Ishikawa (cell line): ENCODE data around the gene MYH6.

Source experiments
- CEBPB ChIP-seq: IDR thresholded peaks from 2 replicates; pipeline ENCODE4 v1.6.1; 2012
- CREB1 ChIP-seq: IDR thresholded peaks from 2 replicates; pipeline ENCODE4 v1.6.1; 2012; ENCODE audit warnings: low read depth
- EGR1 ChIP-seq: IDR thresholded peaks from 2 replicates; pipeline ENCODE4 v1.6.1; 2012
- EP300 ChIP-seq: IDR thresholded peaks from 2 replicates; pipeline ENCODE4 v1.6.1; 2012; ENCODE audit warnings: borderline replicate concordance
- FOXM1 ChIP-seq: IDR thresholded peaks from 2 replicates; pipeline ENCODE4 v1.6.1; 2012; ENCODE audit warnings: low read depth, borderline replicate concordance
- MAX ChIP-seq: IDR thresholded peaks from 2 replicates; pipeline ENCODE4 v1.6.1; 2012
- NFIC ChIP-seq: IDR thresholded peaks from 2 replicates; pipeline ENCODE4 v1.6.1; 2012
- RAD21 ChIP-seq: IDR thresholded peaks from 2 replicates; pipeline ENCODE4 v1.6.1; 2012; ENCODE audit warnings: low read depth
- REST ChIP-seq: IDR thresholded peaks from 2 replicates; pipeline ENCODE4 v1.6.1; 2012; ENCODE audit warnings: low read depth, mild to moderate bottlenecking
- TAF1 ChIP-seq: IDR thresholded peaks from 2 replicates; pipeline ENCODE4 v1.6.1; 2012; ENCODE audit warnings: low read depth, mild to moderate bottlenecking
- TCF12 ChIP-seq: IDR thresholded peaks from 2 replicates; pipeline ENCODE4 v1.6.1; 2012; ENCODE audit warnings: low read depth
- TEAD4 ChIP-seq: IDR thresholded peaks from 2 replicates; pipeline ENCODE4 v1.6.1; 2012
- USF1 ChIP-seq: IDR thresholded peaks from 2 replicates; pipeline ENCODE4 v1.6.1; 2012
- YY1 ChIP-seq: IDR thresholded peaks from 2 replicates; pipeline ENCODE4 v1.6.1; 2012; ENCODE audit warnings: low read depth
- ZBTB7A ChIP-seq: IDR thresholded peaks from 2 replicates; pipeline ENCODE4 v1.6.1; 2012; ENCODE audit warnings: low read depth

Gene MYH6

DNA sequence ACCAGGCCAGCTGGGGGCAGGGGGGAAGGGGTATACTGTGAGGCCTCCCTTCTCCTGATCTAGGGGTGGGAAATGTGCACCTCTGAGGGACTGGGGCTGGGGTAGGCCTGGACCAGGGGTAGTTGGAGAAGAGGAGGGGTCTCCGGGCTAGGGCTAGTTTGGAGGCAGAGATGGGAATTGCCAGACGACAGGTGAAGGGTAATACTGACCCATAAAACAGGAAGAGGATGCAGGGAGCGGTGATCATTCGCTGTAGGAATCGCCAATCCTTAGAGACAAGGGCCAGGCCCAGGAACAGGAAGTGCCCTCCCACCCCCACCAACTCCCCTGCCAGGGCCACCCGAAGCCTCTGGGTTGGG lies 59.8 kb downstream of the MYH6 start:
- TF ChIP-seq TAF1 (no peak), FOXM1 (no peak), MAX (no peak), REST (no peak), EP300 (no peak), USF1 (no peak)

DNA sequence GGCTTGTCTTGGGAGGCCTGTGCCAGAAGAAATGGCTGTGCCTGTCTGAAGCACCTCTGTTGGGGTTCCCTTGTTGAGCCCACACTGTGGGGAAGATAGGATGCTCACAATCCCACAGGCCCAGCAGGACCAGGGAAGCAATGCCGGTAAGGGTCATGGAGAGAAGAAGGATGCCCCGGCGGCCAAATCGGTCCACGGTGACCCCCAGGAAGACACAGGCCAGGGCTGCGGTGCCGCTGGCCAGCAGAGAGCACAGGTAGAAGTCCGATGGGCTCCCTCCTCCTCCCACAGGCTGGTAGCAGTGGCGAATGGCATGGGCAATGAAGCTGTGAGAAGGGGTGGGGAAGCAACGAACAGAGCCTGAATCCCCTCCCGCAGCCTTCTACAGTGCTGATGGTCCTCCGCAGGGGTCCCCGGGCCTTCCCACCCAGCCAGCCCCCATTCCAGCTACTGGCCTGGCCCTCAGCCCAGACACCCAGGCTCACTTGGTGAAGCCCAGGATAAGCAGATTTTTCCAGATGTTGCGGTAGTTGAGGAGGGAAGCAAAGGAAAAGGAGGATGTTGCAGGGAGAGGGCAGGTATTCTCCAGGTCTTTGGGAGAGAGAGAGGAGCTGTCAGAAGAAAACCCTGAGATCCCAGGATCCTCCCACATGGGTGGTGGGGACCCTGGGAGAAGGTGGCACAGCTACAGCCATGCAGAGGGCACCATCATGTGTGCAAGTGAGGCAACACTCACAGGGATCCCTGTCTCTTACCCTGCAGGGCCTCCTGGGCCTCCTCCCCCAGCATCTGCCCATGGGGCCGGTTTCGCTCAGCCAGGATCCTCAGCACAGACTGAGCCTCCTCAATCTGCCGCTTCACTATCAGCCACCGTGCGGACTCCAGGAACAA lies 60.4 kb downstream of the MYH6 start:
- no peak for TF ChIP-seq NFIC
- no peak for TF ChIP-seq TCF12
- no peak for TF ChIP-seq FOXM1
- TF ChIP-seq TAF1 = no peak
- no peak for TF ChIP-seq TEAD4
- no peak for TF ChIP-seq CREB1

- no peak for TF ChIP-seq REST
- TF ChIP-seq EP300 = no peak
- no peak for TF ChIP-seq EGR1
- no peak for TF ChIP-seq TCF12
- TF ChIP-seq NFIC = no peak
- no peak for TF ChIP-seq MAX
- no peak for TF ChIP-seq TEAD4
- no peak for TF ChIP-seq CREB1
- no peak for TF ChIP-seq CEBPB
- no peak for TF ChIP-seq TAF1
- TF ChIP-seq RAD21 = no peak
- no peak for TF ChIP-seq USF1
- no peak for TF ChIP-seq ZBTB7A
- TF ChIP-seq FOXM1 = no peak
- no peak for TF ChIP-seq YY1
These were observed 61.2 kb downstream of the MYH6 start for GRCh38 chr14:23346693-23347405.

DNA sequence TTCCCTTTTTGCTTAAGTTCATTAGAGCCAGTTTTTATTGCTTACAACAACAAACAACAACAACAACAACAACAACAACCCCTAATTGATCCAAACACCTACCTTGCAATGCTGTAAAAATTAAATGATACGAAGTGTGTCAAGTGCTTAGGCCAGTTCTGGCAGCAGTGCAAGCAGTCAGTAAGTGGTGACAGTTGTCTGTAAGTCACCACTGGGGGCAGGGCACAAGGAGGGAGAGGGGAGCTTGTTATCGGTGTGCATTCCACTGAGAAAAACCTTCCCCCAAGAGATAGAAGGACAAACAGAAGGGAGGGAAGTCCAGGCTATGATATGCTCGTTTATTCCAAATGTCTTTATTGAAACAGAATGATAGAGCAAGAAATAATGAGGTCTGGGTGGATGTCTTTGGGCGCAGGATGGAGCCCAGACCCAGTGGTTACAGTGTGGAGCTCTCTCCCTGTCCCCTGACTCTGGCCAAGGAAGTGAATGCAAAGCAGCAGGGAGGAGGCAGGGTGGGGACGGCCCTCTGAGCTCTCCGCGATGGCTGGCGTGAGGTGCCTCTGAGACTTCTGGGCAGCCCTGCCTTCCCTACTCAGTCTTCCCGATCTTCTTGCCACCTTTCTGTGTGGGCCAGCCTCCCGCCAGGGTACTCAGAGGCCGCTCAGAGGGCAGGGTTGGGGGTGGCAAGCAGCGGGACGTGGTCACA lies 61.9 kb downstream of the MYH6 start:
- TF ChIP-seq CREB1 = no peak
- TF ChIP-seq MAX = no peak
- no peak for TF ChIP-seq USF1
- TF ChIP-seq TAF1 = no peak
- no peak for TF ChIP-seq TCF12
- TF ChIP-seq FOXM1 = no peak

GRCh38 chr14:23344481-23344880 lies 63.6 kb downstream of the MYH6 start:
- TF ChIP-seq REST (no peak), MAX (no peak), EGR1 (no peak), CREB1 (no peak), YY1 (no peak), USF1 (no peak), TAF1 (no peak), NFIC (no peak), ZBTB7A (no peak), TCF12 (no peak), RAD21 (no peak), EP300 (no peak), CEBPB (no peak)
